Ramos (cell line): ENCODE data around the gene MYEOV.

Experiments used
- in situ Hi-C: fragments of 300-500 bp; cut with MboI; formaldehyde crosslinking; loops from one replicate; pipeline ENCODE4 v1.14.3; 2022; ENCODE audit warnings: low sequenced_read_pairs; ENCODE audit not compliant: unreplicated experiment

The MYEOV gene

DNA sequence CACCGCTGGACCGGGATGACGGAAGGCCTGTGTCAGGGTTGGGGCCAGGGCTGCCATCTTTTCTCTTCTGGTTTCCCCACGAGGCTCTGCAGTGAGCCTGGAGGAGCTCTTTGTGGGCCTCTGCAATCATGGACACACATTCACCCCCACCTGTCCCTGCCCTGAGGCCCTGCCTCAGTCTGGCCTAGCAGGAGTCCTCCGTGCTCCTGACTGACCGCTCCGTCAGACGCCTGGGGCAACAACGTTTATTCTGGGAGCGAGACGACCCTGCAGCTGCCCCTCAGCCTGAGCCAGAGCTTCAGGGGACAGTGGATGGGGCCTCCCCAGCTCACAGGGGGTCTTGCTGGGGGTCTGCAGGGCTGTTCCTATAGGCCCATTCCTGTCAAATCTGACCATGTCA lies 8.2 kb upstream of the MYEOV start:
- in situ Hi-C loops = no loop called here

DNA sequence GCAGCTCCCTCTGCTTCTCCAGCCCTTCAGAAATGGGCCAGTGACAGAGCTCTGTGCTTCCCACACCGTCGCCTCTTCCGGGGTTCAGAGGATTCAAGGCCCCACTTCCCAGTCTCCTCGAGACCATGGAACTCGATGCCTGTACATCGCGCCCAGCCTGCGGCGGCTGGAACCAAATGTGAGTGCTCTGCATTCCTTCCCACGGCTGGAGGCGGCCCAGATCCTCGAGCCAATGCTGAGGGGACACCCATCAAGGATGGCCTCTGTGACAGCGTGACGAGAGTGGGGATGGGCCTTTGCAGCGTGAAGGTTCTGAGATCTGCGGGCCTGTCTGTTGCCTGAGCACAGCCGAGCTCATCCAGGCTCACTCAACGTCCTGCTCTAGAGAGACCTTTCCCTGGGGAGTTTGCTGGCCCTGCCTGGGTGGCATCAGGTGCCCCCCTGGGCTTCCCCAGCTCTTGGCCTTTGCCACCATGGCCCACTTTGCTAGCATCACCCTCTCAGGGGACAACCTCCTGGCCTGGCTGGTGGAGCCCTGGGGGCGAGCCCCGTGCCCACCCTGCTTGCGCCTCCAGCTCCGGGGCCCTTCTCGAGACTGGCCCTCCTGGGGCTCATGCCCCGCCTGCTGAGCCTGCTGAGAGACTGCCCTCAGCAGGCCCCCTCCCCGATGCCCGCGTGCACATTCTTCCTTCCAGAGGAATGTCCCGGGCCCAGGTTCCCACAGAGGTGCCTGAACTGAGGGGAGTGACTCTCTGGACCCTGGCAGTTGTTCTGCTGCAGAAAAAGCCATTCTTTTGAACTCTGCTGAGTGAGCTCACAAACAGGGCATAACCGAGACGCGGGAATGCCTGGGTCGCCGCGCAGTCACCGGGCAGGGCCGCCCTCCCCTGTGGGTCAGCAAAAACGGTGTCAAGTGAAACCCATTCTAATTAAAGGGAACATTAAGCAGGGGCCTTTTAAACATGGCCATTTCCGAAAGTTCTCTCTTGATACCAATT lies 7.3 kb upstream of the MYEOV start:
- in situ Hi-C loops = no loop called here

DNA sequence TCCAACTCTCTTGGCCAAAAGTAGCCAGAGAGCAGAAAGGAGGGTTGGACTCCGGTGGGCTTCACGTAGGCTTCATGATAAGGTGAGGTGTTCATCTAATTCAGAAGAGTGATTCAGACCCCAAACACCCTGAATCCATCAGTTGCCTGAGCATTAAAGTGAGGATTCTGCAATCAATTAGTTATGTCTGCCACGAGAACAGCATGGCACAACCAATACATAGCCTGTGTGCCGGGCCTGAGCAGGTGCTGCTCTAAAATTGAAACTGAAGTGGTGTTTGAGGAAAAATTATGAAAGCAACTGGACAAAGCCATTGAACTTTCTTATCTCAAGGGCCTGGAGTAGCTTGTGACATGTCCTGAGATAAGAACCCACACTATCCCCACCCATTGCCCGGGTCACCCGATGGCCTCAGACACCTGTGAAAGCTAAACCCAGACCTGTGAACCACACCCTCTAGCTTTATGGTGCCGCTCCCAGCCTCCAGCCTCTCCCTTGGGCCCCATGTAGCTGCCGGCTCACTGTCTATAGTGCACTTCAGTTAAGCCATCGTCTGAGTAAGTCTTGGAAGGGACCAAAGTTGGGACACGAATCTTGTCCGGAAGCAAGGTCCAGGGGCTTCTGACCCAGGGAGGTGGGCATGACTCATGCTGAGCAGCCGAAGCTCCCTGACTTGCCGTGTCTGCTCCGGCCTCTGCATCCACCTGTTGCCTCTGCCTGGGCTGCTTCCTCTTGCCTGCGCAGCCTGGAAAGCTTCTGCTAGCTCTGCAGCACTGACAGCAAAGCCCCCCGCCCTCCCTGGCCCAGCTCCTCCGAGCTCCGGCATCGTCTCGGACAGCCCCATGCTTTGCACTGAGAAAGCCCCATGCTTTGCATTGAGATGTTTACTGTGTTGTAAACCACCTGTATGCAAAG lies 5.7 kb upstream of the MYEOV start:
- in situ Hi-C loops = no loop called here

DNA sequence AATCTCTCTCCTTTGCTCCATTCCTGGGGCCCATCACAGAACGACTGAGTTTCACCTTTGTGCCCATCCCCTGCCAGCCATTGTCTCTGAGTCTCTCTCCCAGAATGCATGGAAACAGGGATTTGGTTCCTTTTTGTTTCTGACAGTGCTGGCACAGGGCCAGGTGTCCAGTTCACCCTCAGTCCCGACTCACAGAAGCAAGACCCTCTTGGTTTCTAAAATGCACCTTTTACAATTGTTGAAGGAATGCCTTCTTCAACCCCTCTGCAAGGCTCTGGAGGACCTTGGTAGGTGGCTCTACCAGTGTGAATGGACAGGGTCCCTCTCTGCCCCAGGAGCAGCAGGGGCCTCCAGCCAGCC lies 5.1 kb upstream of the MYEOV start:
- in situ Hi-C loops = no loop called here

DNA sequence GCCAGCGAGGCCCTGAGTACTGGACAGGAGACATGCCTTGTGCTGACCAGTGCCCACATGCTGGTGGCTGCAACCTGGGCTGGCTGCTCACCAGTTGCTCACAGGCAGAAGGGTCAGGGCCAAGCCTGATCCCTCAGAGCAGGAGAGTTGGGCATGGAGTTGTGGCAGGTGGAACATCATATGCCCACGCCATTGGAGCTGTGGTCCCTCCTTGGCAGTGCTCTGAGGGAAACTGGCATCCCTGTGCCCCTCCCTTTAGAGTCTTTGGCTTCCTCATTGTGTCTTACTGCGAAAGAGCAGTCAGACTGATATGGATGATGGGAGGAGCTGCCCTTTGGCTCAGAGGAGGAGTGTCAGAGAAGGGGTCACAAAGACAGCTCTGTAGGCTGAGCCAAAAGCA lies 3.1 kb upstream of the MYEOV start:
- in situ Hi-C loops = loop anchor here (5.0 kb wide), 1 partner anchor 361 kb away; no protein-coding TSS in a partner anchor

DNA sequence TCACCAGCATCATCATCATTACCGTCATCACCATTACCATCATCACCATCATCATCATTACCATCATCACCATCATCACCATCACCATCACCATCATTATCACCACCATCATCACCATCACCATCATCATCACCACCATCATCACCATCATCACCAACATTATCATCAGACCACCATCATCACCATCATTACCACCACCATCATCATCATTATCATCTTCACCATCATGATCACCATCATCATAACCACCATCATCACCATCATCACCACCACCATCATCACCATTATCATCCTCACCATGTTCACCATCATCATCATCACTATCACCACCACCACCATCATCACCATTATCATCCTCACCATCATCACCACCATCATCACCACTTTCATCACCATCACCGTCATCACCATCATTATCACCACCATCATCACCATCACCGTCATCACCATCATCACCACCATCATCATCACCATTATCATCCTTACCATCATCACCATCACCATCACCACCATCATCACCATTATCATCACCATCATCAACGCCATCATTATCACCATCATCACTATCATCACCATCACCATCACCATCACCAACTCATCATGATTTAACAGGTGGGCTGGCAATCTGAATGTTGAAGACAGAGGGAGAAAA lies 2.4 kb upstream of the MYEOV start:
- in situ Hi-C loops = loop anchor here (5.0 kb wide), 1 partner anchor 361 kb away; no protein-coding TSS in a partner anchor

DNA sequence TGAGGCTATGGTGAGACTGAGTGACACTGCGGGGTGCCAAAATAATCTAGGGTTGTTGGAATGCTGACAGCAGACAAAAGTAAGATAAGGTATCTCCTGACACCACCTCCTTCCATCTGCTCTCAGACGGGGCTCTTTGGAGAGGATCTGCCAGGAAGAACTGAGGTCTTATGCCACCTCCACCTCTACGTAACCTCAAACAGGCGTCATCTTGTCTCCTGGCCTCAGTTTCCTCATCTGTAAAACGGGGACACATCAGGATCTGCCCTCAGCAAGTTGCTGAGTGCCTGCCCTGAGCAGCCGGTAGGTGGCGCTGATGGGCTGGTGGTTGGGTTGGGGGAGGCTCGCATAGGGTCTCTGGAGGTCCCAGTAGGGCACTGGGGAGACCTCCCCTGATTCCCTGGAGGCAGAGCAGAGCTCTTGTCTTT lies 1.7 kb upstream of the MYEOV start:
- in situ Hi-C loops = loop anchor here (5.0 kb wide), 1 partner anchor 360 kb away; no protein-coding TSS in a partner anchor

DNA sequence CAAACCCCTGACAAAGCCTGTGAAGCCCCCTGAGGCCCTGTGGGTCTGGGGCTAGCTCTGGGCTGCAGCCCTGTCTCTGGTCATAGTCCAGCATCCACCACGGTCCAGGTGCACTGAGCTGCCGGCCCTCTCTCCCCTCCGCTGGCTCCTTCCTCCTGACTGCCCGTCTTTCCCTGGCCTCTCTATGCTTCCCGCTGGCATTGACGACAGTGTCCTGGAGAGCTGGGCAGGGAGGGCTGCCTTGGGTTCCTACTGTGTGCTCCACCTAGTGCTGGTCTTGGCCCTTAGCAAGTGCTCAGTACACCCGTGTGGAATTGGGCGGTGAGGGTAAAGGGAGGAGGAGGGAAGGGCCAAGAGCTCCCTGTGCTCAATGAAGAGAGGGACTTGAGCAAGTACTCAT lies 868 bp upstream of the MYEOV start:
- in situ Hi-C loops = loop anchor here (5.0 kb wide), 1 partner anchor 359 kb away; no protein-coding TSS in a partner anchor

DNA sequence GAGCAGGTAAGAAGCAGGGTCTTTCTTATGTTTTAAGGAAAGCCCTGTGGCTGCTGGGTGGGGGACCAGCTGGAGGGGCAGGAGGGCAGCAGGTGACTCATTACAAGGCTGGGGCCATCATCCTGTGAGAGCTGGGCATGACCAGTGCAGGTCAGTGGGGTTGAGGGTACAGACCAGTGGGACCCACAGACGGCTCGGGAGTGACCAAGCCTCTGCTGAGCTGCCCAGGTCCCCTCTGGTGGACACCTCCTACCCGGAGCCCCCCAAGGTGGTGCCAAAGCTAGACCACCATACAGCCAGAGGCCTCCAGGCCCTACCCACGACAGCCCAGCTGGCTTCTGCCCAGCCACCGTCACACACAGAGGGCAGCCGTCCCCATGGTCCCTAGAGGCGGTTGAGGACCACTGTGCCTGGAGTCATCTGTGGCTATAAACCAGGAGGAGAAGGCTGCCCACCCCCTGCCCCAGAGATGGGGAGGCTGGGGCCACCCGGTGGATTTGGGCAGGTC lies 670 bp downstream of the MYEOV start:
- in situ Hi-C loops = loop anchor here (5.0 kb wide), 1 partner anchor 358 kb away; no protein-coding TSS in a partner anchor

DNA sequence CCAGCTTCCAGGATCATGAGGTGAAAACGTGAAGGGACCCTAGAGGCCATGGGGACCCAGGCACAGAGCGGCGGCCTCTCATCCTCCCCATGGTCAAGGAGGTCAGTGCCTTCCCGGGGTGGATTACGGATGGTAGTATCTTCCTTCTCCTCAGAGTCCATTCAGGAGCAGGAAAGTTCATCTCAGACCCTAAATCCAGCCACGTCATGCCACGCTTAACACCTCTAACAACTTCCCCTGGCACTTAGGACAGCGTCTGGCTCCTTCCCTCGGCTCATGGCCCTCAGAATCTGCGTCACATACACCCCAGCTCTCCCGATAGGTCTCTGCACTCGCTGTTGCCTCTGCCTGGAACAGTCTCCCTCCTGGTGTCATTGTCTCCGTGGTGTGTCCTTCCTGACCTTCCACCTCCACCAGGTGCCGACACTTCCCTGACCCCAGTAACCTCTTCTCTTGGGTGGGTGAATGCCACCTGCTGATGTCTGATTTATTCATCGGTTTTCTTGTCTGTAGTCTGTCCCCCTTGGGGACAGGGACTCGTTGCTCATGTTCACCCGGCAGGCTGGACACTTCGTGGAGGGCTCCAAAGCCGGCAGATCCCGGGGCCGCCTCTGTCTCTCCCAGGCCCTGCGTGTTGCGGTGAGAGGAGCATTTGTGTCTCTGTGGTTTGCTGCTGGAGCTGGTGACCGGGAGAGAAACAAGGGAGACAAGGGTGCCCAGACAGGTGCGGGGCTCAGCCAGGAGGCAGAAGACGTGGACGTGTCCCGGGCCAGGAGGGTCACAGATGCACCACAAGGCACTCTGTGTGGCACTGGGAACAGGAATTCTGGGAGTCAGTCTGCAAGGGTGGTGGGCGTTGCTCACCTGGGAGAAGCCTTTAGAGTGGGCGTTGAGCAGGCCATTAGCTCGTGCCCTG lies 1.4 kb downstream of the MYEOV start:
- in situ Hi-C loops = no loop called here

DNA sequence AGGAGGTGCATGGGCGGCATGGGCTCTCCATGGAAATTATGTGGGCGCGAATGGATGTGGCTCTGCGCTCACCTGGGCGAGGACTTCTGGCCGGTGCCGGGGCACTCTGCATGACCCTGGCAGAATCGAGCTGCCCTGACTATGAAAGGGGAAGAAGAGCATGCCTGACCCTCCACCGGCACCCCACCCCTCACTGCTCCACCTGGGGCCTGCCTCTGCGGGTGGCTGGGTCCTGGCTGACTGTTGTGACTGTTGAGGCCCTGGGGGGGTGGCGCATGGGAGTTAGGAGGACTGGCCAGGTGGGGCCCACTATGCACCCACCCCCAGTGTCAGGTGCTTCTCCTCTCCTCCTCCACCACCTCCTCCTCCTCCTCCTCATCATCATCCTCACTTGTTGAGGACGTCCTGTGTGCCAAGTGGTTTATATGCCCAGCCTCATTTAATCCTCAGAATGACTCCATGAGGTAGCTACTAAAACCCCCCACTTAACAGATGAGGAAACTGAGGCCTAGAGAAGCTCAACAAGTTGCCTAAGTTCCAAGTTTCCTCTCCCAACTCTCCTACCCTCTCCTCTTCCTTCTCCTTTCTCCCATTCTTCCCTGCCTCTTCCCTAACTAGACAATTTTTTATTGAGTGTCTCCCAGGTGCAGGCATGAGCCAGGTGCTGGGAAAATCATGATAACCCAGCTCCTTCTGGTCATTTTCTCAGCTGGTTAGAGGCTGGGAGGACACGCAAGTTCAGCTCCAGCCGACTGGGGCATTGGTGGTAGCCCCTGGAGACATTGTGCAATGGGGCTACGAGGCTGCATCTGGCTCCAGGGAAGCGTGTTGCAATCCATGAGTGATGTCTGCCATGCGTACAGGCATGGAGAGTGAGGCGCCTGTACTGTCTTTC lies 2.3 kb downstream of the MYEOV start:
- in situ Hi-C loops = no loop called here

DNA sequence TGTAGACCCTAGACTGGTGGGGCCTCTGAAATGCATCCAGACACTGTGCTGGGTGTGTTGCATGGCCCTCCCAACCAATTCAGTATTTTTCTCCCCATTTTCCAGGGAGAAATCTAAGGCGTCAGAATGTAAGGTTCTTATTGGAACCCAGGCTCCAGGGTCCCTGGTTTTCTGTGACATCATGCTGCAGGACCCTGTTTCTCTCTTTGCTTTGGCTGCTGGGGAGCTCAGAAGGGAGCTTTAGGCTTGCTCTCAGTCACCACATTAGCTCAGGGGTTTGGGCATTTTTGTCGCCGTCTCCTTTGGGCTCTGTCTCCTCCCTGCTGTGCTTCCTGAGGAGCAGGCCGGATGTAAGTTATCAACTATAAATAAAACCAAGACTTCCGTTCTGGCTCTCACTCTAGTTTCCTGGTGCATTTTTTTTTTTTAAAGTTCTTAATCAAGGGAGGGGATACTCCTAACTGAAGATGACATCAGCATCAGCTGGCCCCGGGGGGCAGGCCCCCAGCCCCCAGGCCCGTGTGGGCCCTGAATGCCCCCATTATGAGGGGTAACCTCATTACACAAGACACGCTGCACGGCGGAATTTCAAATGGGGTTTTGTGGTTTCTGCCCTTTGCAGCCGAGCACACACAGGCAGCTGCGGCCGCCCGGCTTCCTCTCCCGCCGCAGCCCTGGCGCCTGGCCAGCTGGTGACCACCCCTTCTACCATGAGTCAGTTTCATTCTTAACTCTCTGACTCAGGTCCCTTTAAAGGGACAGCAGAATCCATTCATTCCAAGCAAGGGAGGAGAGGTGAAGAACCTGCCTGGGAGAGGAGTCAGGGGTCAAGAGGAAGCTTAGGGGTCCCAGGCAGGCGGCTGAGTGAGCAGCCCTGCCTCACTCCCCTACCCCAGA lies 3.2 kb downstream of the MYEOV start:
- in situ Hi-C loops = no loop called here

DNA sequence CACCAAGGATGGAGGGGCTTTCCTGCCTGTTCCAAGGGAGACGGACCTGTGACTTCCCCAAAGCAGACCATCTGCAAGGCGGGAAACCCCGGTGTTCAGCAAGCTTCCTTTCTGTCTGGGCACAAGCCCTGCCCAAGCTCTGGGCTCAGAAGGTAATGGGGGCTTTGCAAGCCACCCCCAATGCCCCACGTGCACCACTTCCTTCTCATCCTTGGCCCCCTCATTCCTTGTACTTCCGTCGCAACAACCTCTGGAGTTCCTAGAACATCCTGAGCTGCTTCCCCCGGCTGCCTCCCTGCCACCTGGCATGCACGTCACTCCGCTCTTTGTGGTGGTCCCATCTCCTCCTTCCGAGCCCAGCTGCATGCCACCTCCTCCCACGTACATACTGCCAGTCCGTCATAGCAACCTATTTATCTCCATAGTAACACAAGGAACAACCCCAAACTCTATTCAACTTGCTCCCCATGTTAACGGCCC lies 3.9 kb downstream of the MYEOV start:
- in situ Hi-C loops = no loop called here

DNA sequence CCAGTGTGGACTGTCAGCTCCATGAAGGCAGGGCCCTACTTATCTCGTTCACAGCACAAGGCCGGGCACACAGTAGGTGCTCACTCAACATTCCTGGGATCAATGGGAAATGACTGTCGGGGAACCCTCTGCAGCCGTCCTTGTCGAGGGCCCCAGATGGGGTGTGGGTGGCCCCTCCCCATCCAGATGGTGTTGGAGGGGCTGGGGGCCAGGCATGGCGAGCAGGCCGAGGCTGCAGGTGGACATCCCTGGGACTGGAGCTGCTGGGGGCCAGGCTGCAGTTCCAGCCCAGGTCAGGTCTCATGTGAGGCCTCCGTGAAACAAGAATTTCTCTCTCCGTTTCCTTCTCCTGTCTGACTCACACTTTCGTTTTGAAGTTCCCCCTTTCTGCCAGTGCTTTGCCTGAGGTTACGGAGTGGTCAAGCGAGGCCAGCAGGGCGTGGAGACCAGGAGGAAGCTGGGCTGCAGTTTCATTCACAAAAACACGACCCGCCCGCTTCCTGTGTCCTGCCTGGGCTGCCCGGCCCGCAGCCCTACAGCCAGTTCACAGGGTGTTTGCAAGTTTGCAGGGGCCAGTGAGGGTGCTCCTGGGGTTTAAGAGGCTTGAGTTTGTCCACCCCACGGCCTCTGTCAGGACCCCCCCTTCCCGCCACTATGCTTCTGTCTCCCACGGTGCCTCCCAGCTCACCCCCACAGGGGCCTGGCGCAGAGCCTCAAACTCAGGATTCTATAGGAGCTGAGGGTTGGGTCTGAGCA lies 4.5 kb downstream of the MYEOV start:
- in situ Hi-C loops = no loop called here

DNA sequence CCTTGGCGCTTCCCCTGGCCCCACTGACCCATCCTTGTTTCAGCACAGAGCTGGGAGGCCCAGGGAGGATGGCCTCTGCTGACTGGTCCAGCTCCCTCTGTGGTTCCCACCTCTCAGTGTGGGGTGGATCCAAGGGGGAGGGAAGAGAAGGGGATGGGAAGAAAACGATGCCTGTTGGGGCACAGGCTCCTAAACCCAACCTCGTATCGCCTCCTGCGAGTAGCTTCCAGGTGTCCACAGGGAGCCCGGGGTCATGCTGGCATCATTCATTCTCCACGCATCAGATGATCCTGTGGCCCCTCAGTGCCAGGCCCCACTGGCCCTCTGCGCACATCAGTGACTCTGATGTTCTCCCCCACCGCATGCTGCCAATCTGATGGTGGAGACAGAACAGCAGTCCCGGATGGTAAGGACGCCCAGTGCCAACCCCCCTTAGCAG lies 5.1 kb downstream of the MYEOV start:
- in situ Hi-C loops = no loop called here

DNA sequence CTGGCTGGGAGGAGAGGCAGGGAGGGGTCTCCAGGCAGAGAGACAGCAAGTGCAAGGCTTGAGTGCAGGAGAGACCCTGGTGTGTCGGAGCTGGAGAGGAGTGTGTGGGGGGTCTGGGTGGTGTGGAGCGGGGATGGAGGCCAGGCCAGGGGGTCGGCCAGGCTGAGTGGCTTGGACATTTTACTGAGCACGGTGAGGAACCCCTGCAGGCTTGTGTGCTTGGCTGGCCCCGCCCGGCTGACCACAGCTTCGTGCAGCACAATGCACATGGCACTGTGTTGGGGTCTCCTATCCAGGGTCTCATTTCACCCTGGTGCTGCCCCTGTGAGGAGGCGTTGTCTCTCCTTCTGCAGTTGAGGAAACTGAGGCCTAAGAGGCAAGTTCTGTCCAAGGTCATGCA lies 5.6 kb downstream of the MYEOV start:
- in situ Hi-C loops = no loop called here
